Measurements from ENCODE around the gene MAP3K3.

GRCh38 chr17:63659850-63660249 lies 37.6 kb downstream of the MAP3K3 start:
- TF ChIP-seq FOXA1 (IDR thresholded peaks at IDR 0.05), result no peak
- TF ChIP-seq FOXK2 (IDR thresholded peaks at IDR 0.05), result no peak

All from HEK293T (cell line).